Fibroblast of skin of scalp (primary cell): Measurements from ENCODE around the gene RAB23.

Source experiments
- DNase-seq: peaks from one replicate; pipeline ENCODE4 v3.0.0-alpha.2; 2013

Gene RAB23

DNA sequence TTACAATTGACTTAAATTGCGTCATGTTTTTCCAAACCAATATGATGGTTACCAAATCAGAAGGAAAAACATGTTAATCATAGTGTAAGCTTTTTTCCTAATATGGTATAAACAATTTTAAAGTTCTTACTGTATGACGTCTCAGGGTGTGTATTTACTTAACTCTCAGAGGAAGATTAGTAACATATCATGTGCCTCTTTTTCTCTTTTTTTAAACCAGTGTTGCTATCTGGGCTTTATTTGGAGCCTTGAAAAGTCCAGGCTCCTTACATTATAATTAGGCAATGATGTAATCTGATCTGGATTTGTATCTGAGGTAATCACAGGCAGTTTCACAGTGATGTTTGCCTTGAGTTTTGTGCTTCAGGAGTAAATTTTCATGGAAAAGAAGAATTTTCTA, 20.4 kb upstream of the RAB23 start:
- DNase-seq = peak; percentile 97

DNA sequence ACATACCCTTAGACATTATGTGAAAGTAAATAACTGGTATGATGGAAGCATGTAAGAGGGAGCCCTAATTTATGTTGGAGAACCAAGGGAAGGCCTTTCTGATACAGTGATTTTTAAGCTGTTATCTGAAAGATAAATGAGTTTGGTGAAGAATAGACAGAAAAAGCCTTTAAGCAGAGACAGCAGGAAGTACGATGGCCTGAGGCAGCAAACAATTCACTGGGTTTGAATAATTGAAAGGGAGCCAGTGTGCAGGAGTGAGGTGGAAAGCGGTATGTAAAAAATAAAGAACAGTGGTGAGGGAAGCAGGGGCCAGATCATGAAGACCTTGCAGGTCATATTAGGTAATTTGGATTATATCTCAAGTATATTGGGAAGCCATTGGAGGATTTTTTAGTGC, 4.1 kb upstream of the RAB23 start:
- no peak for DNase-seq

DNA sequence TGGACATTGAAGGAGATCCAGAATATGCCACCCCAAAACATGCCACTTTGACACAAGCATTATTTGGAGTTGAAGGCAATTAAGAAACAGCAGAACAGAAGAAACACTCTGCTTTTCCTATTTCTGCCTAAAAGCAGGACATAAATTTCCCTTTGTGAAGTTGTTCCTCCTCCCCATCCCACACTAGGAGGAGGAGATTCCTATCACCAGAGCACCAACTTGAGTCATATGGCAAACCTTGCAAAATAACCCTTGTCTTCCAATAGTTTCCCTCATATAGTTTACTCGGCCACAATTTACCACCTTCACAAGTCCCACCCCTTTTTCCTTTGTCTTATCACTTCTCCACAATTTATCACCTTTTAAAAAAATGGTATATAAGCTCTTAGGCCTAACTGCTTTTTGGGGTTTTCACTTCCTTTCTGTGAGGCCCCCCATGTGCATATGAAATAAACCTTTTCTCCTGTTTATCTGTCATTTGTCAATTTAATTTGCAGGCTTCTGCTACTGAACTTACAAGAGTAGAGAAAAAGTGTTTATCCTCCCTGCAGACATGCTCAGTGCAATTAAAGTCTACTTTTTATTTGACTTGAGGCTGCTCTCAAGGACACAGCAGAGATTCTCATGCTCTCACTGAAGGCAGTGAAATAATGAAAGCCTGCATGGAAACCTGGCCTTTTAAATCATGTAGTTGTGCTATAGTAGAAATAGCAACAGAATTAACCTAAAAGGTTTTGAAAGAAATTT, 2.8 kb upstream of the RAB23 start:
- DNase-seq = peak; percentile 44

- no peak for DNase-seq
These were observed 603 bp upstream of the RAB23 start for GRCh38 chr6:57222743-57223077.

GRCh38 chr6:57221191-57221935, 744 bp downstream of the RAB23 start:
- peak; percentile 79 for DNase-seq

GRCh38 chr6:57220083-57220703, 1.9 kb downstream of the RAB23 start:
- no peak for DNase-seq

DNA sequence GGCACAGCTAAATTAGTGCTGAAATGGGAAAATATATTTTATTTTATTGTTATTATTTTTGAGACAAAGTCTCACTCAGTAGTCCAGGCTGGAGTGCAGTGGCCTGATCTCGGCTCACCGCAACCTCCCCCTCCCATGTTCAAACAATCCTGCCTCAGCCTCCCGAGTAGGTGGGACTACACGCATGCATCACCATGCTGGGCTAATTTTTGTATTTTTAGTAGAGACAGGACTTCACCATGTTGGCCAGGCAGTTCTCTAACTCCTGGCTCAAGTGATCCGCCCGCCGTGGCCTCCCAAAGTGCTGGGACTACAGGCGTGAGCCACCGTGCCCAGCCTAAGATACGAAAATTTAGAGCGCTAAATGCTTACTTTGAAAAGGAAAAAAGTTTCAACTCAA, 4.8 kb downstream of the RAB23 start:
- no peak for DNase-seq

DNA sequence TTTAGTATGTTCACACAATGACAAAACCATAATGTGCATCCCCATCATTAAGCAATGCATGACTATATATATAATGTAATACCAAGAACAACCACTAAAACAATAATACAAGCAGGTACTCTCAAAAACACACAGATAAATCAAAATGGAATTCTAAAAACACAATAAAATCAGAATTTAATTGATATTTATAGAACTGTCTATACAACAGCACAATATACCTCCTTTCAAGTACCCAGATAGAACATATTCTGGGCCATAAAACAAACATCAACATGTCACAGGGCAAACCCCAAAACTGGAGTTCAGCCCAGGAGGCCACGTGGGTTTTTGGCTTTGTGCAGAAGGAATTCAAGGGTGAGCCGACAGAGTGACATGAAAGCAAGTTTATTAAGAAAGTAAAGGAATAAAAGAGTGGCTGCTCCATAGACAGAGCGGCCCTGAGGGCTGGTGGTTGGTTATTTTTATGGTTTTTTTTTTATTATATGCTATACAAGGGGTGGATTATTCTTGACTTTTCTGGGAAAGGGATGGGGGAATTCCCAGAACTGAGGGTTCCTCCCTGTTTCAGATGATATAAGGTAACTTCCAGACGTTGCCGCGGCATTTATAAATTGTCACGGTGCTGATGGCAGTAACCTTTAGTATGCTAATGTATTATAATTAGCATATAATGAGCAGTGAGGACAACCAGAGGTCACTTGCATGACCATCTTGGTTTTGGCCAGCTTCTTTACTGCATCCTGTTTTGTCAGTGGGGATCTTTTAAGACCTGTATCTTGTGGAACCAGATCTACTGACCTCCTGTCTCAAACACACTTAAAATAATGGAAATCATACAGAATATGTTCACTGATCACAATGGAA, 5.6 kb downstream of the RAB23 start:
- DNase-seq = no peak

GRCh38 chr6:57215260-57215659, 6.8 kb downstream of the RAB23 start:
- no peak for DNase-seq

DNA sequence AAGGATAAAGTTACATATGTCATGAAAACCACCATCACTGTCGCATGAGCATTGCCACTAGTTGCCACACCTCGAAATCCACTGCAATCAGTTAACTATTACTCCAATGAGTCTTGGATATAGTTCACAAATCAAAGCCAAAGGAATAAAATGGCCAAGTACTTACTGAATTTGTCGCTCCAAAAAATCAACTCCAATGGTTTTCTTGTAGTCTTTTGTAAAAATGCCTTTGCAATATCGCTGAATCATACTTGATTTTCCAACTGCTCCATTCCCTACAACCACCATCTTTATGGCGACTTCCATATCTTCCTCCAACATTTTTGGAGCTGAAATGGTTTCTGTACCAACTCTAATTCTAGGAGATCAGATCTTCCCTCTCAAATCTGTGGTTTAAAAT, 12.0 kb downstream of the RAB23 start:
- no peak for DNase-seq

GRCh38 chr6:57209030-57209429, 13.1 kb downstream of the RAB23 start:
- no peak for DNase-seq

DNA sequence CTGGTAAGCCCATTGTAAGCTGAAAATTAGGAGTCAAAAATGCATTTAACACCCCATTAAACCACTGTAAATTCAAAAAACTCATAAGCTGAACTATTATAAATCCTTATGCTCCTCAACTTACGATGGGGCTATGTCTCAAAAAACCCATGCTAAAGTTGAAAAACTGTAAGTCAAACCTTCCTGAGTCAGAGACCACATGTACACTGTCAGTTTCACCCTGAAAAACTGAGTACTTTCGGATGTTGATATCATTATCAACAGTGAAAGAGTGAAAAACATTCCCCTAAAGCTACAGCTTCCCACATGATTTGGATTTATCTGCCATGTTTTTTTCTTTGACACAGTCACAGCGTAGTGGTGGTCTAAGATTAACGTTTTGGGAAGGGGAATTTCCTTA, 14.2 kb downstream of the RAB23 start:
- no peak for DNase-seq

DNA sequence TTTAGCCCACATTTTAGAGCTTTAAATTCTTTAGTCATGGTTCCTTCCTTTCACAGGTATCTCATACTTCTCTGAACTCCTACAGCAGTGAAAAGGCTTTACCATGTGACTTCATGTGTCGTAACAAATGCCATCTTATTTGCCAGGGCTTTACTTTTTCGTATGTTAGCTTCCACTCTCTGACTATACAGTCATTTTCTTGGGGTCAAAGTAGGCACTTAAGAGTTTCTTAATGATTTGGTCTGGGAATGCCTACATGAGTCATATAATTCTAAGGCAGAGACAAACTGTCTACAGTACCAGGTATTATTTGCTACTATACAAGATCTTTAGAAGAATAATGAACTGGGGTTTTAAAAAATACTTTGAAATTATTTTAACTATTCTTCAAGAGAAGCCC, 15.0 kb downstream of the RAB23 start:
- DNase-seq = no peak

- no peak for DNase-seq
These were observed 16.4 kb downstream of the RAB23 start for GRCh38 chr6:57205550-57206328.

DNA sequence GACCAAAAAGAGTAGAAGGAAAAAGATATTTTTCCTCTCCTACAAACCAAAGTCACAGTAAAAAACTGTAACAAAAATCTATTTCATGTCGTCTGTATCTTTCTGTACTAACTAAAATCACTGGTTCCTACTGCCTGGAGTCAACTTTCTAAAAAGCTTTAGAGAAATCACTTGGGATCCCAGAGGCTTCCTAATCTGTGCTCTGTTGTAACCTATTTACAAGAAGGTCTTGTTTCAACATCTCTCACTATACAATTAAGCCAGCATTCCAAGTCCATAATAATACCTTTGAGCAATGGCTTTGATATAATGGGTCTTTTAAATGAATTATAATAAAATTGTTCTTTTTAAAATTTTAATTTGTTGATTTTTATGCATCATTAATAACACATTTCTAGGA, 20.4 kb downstream of the RAB23 start:
- no peak for DNase-seq

- no peak for DNase-seq
These were observed 23.0 kb downstream of the RAB23 start for GRCh38 chr6:57198926-57199636.

DNA sequence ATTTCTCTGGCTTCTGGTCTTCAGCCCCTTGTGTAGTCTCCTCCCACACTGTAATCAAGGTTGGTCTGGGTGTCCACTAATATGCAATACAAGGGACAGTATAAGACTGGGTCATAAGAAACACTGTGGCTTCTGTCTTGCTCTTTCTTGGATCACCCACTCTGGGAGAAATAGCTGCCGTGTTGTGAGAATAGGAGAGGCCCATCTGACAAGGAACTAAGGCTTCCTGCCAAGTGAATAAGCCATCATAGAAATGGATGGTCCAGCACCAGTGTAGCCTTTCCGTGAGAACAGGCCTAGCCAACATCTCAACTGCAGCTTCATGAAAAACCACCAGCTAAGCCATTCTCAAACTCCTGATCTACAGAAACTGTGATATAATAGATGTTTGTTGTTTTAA, 26.6 kb downstream of the RAB23 start:
- DNase-seq = no peak

DNA sequence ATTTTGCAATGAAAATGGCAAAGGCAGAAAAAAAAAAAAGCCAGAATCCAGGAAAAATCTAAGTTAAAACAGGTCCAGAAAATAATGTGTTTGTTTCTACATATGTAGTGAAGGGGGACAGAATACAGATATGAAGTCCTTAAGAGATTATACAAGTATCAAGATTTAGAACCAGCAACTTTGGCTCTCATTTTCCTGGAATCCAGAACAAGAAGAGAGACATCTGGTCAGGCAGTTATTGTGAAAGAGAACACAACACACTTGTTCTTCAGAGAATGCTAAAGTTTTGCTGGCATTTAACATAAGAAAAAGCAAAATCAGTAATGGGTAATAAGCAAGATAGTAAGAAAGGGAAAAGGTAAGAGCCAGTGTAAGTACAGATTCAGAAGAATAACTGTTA, 28.9 kb downstream of the RAB23 start:
- no peak for DNase-seq

GRCh38 chr6:57190140-57190539, 32.0 kb downstream of the RAB23 start:
- DNase-seq = peak; percentile 66

DNA sequence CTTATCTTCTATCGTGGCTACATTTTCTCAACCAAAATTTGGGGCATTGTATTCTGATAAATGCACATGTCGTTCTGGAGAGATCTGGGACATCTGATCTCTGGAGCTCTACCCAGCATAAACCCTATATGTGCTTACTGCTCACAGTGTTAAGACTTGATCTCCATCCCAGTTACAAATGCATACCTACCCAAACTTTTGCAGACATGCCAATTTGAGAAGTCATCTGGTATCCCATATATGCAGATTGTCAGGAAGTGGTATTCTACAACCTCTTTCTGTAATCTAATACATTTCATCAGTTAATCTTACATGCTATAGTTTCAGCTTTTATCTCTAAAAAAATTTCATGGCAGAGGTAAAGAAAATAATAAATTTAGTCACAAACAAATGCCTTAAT, 38.8 kb downstream of the RAB23 start:
- DNase-seq = peak; percentile 44

DNA sequence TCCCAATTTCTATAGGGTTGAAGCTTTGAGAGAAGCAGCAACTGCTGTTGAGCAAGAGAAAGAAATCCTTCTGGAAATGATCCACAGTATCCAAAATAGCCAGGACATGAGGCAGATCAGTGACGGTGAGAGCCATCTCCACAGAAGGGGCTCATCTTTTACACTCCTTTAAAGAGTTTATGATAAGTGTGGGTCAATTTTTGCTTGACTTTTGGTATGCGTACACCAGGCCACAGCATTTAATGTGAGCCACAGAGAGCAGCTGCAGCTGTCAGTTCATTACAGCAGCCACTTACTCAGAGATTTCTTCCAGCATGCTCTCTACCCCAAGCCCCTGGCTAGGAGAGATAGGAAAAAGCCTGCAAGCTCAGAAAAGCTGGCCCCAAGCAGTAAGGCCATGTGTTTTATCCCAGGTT, 40.1 kb downstream of the RAB23 start:
- DNase-seq = no peak

- no peak for DNase-seq
These were observed 41.5 kb downstream of the RAB23 start for GRCh38 chr6:57180596-57180995.
